Measurements from ENCODE around the gene RUFY4. TPM values are rescaled to one million over a fixed set of nuclear protein-coding genes. Genes with fewer than 3 reads are reported as not detected.
A peak's percentile ranks its signal among the peaks of the same experiment; 100 is the strongest.

RUFY4 gene
- total RNA-seq, 1 donor from 2014 or later: not detected

GRCh38 chr2:218035463-218036100 is 33.5 kb upstream of the RUFY4 start:
- TF ChIP-seq CTCF (IDR thresholded peaks at IDR 0.05; ENCODE audit: borderline replicate concordance): no peak
- intact Hi-C loops (cut with micrococcal nuclease): loop anchor here (10.0 kb wide), 1 partner anchor 251 kb away; no protein-coding TSS in a partner anchor
- Histone ChIP-seq H3K27ac (replicated peaks) (no peak overlapping the region), H3K4me3 (peak overlapping the region; percentile 50), H3K36me3 (no peaks in the 10 kb centered on the region), H3K9me3 (replicated peaks) (no peaks in the 10 kb centered on the region), H3K4me1 (peaks cover 20% of the 10 kb centered on the region), H3K27me3 (ENCODE audit: low read depth) (peaks cover 17% of the 10 kb centered on the region)
- DNase-seq: no peak

DNA sequence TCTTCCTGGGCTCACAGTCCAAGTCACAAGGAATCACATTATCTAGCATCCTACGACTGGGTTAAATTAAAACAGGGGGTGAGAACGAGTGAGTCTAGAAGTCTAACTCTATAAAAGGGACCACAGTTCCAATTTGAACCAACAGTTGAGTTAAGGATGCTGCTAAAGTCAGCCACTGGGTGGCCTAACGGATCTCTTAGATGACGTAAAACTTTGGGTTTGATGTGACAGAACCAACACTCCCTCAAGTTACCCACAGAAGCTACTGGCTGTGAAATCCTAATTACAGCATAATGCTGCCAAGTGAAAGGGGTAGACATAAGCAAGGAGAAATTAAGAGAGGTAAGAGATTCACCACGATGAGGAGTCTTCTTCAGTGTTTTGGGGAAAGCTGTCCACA is 32.7 kb upstream of the RUFY4 start:
- peaks cover 20% of the 10 kb centered on the region for H3K4me1 ChIP-seq
- H3K27me3 ChIP-seq (ENCODE audit: low read depth): peaks cover 17% of the 10 kb centered on the region
- TF ChIP-seq CTCF (IDR thresholded peaks at IDR 0.05; ENCODE audit: borderline replicate concordance): no peak
- no peaks in the 10 kb centered on the region for H3K9me3 ChIP-seq (replicated peaks)
- no peak overlapping the region for H3K27ac ChIP-seq (replicated peaks)
- no peak for DNase-seq
- H3K36me3 ChIP-seq: no peaks in the 10 kb centered on the region
- intact Hi-C loops (cut with micrococcal nuclease): loop anchor here (10.0 kb wide), 1 partner anchor 252 kb away; no protein-coding TSS in a partner anchor
- no peak overlapping the region for H3K4me3 ChIP-seq

- H3K4me3 ChIP-seq: no peak overlapping the region
- H3K9me3 ChIP-seq (replicated peaks): no peaks in the 10 kb centered on the region
- no peak for TF ChIP-seq CTCF (IDR thresholded peaks at IDR 0.05; ENCODE audit: borderline replicate concordance)
- no peaks in the 10 kb centered on the region for H3K36me3 ChIP-seq
- intact Hi-C loops (cut with micrococcal nuclease): loop anchor here (10.0 kb wide), 1 partner anchor 254 kb away; no protein-coding TSS in a partner anchor
- DNase-seq: no peak
- peaks cover 4% of the 10 kb centered on the region for H3K27me3 ChIP-seq (ENCODE audit: low read depth)
- peaks cover 5% of the 10 kb centered on the region for H3K4me1 ChIP-seq
- no peak overlapping the region for H3K27ac ChIP-seq (replicated peaks)
Measured at GRCh38 chr2:218039171-218039570, 29.9 kb upstream of the RUFY4 start.

GRCh38 chr2:218040883-218041282 is 28.2 kb upstream of the RUFY4 start:
- DNase-seq: no peak
- Histone ChIP-seq H3K27ac (replicated peaks) (no peak overlapping the region), H3K4me3 (no peak overlapping the region), H3K27me3 (ENCODE audit: low read depth) (no peaks in the 10 kb centered on the region), H3K9me3 (replicated peaks) (peaks cover 3% of the 10 kb centered on the region), H3K36me3 (no peaks in the 10 kb centered on the region), H3K4me1 (no peaks in the 10 kb centered on the region)
- no peak for TF ChIP-seq CTCF (IDR thresholded peaks at IDR 0.05; ENCODE audit: borderline replicate concordance)
- intact Hi-C loops (cut with micrococcal nuclease): no loop called here

GRCh38 chr2:218041302-218042168 is 27.5 kb upstream of the RUFY4 start:
- TF ChIP-seq CTCF (IDR thresholded peaks at IDR 0.05; ENCODE audit: borderline replicate concordance): no peak
- peaks cover 3% of the 10 kb centered on the region for H3K9me3 ChIP-seq (replicated peaks)
- no peaks in the 10 kb centered on the region for H3K27me3 ChIP-seq (ENCODE audit: low read depth)
- H3K36me3 ChIP-seq: no peaks in the 10 kb centered on the region
- no peak for DNase-seq
- intact Hi-C loops (cut with micrococcal nuclease): no loop called here
- H3K4me1 ChIP-seq: no peaks in the 10 kb centered on the region
- no peak overlapping the region for H3K4me3 ChIP-seq
- no peak overlapping the region for H3K27ac ChIP-seq (replicated peaks)

All from left ventricle myocardium inferior (tissue), 1 donor.